Activated CD4-positive, CD25-positive, alpha-beta regulatory T cell treated with anti-CD3 and anti-CD28 coated beads, Interleukin-2, amount 50 U/mL, for 16 hours (primary cell): Measurements from ENCODE around the gene RBM20.
"Not testable (repeated sequence)": the region's sequence is repeated elsewhere in the genome, so short reads cannot be mapped to it uniquely, and the experiment has no call there.

ENCODE experiments used
- DNase-seq: peaks from one replicate; pipeline ENCODE4 v3.0.0-alpha.2; 2020; ENCODE audit warnings: low read depth, low spot score

Gene RBM20

DNA sequence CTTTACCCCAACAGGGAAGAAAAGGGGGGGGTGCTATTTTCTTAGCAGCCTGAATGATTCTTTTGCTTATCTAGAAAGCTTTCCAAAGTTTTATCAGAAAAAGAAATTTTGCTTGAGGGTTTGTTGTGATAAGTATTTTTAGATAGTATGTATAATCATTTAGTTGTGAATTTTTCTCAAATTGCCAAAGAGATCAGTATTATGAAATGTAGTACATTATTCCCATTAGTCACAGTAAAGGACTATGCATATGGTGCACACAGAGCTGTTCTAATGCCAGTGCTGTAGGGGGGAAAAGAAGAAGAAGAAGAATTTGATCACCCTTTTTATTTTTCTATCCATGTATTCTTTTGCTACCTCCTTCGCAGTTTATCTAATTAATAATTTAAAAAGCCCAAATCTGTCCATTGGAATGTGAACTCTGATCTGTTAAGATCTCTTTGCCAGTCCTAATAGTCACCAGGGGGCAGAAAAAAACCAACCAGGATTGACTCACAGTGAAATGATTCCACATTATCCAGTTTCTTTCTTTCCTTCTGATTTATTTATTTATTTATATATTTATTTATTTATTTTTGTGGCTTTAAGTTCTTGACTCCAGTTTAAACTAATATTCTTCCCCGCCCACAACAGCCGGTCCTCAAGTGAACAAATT is 4.7 kb downstream of the RBM20 start:
- DNase-seq, result no peak

- no peak for DNase-seq
These were observed 5.5 kb downstream of the RBM20 start for GRCh38 chr10:110649347-110650264.

DNA sequence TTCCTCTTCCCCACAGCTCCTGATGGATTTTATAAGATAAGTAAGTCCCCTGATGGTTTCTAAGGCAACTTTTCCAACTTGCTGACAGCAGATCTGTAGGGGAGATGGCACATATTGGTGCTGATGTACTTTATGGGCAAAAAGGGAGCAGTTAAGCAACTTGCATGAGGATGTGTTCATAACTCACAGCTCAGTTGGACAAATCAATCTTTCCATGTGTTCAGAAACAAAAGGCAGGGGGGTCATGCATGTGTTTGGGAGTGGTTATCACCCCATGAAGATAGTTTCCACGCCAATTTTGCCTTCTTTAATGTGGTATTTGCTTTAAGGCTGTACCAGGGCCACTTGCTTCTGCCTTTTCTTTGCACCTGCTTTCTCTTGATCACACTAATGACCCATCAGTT is 6.1 kb downstream of the RBM20 start:
- DNase-seq, result no peak

- DNase-seq, result no peak
These were observed 7.2 kb downstream of the RBM20 start for GRCh38 chr10:110651044-110651958.

DNA sequence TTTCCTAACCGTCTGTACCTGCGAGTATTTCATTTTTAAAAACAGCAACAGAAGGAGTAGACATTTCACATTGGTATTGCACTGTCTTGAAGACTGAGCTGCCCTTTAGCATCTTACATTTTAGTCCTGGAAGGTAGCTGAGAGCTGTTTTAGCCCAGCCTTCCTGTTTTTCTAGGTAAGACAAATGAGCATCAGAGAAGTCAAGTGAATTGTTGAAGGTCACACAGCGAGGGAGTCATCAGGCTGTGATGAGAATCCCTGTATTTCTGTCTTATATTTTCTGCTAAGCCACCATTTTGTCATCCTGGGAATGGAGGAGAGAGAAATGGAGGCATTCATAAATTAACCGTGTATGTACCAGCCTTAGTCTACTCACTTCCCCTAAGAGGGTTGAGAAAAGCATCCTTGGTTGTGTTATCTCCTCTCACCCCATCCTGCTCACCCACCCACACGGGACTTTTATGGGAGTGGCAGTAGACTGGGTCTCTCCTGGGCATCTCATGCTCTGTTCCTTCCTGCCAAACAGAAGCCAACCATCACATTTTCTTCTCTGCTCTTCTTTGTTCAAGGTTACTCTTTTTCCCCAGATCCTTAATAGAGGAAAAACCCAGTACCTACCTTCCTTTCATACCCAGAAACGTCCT is 8.5 kb downstream of the RBM20 start:
- no peak for DNase-seq

DNA sequence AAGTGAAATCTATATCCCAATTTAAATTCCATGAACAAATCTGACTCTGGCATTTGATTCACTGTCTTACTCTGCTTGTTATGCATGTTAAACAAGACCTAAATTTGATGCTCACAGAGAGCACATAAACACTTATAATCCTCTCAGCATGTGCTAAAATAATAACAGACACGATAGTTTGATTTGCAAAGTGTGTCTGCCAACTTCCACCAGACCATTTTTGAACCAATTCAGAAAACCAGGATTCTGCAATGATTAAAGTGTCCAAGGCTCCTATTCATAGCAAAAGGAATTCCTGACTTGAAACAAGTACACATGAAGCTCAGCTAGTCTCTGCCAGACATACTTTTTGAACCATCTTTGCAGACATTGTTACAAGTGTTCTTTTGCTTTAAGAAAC is 11.2 kb downstream of the RBM20 start:
- DNase-seq, result no peak

GRCh38 chr10:110656612-110657011 is 12.5 kb downstream of the RBM20 start:
- no peak for DNase-seq

GRCh38 chr10:110657973-110658691 is 14.0 kb downstream of the RBM20 start:
- no peak for DNase-seq

GRCh38 chr10:110659558-110659957 is 15.4 kb downstream of the RBM20 start:
- no peak for DNase-seq

DNA sequence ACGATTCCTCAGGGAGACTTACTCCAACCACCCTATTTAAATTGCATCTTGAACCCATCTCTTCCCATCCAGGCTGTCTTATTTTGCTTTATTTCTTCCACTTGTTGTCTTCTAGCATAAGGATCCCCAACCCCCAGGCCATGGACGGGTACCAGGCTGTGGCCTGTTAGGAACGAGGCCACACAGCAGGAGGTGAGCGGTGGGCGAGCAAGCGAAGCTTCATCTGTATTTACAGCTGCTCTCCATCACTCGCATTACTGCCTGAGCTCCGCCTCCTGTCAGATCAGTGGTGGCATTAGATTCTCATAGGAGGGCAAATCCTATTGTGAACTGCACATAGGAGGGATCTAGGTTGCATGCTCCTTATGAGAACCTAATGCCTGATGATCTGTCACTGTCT is 16.2 kb downstream of the RBM20 start:
- DNase-seq, result not testable (repeated sequence)

- no peak for DNase-seq
These were observed 17.2 kb downstream of the RBM20 start for GRCh38 chr10:110661292-110661691.

DNA sequence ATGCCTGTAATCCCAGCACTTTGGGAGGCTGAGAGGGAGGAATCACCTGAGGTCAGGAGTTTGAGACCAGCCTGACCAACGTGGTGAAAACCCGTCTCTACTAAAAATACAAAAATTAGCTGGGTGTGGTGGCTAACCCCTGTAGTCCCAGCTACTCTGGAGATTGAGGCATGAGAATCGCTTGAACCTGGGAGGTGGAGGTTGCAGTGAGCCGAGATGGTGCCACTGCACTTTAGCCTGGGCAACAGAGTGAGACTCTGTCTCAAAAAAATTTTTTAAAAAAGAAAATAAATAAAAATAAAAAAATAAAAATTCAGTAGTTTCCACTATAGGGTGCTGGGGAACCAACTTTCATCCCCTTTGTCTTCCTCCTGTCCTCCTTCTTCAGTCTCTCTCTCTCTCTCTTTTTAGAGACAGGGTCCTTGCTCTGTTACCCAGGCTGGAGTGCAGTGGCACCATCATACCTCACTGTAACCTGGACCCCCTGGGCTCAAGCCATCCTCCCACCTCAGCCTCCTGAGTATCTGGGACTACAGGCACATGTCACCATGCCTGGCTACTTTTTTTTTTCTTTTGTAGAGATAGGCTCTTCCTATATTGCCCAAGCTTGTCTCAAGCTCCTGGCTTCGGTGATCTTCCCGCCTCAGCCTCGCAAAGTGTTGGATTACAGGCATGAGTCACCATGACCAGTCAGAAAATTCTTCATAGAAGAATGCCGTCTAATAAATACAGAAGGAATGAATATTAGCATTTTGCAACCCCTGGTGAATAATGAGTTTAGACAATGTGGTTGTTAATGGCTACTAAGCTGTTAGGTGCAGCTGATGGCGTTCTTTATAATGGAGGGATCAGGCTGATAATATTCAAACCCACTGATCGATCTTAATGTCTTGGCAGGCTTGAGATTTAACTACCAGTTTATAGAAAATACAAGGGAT is 20.6 kb downstream of the RBM20 start:
- DNase-seq, result no peak

GRCh38 chr10:110666259-110666658 is 22.1 kb downstream of the RBM20 start:
- not testable (repeated sequence) for DNase-seq

DNA sequence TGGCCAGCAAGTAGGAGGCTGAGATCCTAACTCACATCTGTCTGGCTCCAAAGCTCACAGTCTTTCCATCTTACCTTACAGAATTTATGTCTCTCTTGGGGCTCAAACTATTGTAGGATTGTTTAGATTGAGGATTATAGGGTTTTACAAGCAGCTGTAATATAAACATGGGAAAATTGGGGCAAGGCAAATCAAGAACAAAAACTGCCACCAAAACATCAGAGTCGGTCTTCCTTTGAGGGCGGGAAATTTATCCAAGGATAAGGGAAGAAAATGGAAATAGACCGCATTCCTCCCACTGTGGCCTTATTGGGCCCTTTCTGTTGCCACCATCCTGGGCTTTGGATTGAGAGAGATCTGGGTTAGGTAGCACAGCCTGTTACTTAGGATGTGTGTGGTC is 22.5 kb downstream of the RBM20 start:
- no peak for DNase-seq

GRCh38 chr10:110667620-110668343 is 23.6 kb downstream of the RBM20 start:
- no peak for DNase-seq

DNA sequence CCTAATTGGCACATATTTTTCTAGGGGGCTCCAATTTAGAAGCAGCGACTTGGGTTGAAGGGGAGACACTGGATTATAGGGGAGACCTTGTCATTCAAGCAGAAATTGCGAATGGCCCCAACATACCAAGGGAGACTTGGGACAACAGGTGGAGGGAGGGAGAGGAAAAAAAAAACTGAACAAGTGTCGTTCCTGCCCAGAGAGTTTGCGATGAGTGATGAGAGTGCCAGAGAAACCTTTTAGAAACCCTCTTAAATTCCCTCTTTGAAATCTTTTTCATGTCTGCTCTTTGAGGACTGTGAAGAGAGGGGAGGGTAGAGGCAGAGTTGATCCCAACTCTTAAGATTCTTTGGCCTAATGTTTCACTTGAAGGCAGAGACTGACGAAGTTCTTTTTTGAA is 24.3 kb downstream of the RBM20 start:
- DNase-seq, result no peak

GRCh38 chr10:110670335-110670734 is 26.2 kb downstream of the RBM20 start:
- no peak for DNase-seq

DNA sequence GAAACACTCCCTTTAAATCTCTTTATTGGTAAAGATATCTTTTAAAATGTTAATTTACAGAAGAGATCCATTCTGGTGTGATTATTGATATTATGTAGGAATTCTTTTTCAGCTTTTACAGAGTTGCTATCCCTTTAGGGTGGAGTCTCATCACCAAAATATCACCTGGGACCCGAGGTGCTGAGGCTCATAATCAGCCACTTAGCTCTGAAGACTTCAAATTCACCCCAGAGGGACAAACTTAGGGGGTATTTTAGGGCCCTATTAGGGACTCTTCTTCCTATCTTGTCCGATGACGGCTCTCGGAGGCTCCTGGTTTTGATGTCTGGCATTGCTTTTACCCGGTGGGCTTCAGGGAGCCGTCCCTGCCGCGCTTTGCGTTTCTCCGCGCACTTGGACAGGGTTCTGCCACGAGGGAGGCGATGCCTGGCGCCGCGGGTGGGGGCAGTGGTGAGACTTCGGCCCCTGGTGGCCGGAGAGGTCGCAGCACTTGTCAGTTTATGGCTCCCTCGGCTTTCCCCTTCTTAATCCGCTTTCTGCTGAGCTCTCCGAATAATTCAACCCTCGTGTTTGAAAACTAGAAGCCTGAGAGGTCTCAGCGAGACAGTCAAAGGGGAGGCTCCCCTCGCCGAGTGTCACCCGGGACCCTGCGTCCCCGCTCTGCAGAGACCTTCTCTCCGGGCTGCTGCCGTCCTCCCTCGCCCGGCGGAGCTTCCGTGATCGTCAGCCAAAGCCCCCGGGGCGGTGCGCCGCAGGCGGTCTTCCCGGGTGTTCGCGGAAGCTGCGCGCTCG is 27.8 kb downstream of the RBM20 start:
- peak; percentile 36 for DNase-seq
